HCT116 (cell line): Measurements from ENCODE around the gene HEG1. TPM values are rescaled to one million over a fixed set of nuclear protein-coding genes. Genes with fewer than 3 reads are reported as not detected.

ENCODE experiments used
- CTCF ChIP-seq, 3 experiments: fragments of 200-600 bp in 1 of 3; sonication (generic) in 1 of 3; IDR thresholded peaks in 2 of 3; conservative IDR thresholded peaks in 1 of 3; 2 replicates each; pipeline ENCODE4 v1.5.1; 2012 to 2017; ENCODE audit warnings: low read depth in 2 of 3, low read length in 2 of 3, antibody characterized with exemption in 1 of 3, borderline replicate concordance in 1 of 3, control low read depth in 1 of 3, mild to moderate bottlenecking in 1 of 3, mixed read lengths in 1 of 3, mixed run types in 1 of 3, moderate library complexity in 1 of 3; ENCODE audit not compliant: insufficient read depth in 1 of 3
- total RNA-seq: library from RNA; stranded (reverse); gene quantifications from one replicate; pipeline ENCODE4 v1.2.1, GENCODE V29; 2021; ENCODE audit not compliant: unreplicated experiment

The HEG1 gene
- total RNA-seq, 1 experiment from 2014 or later, result 2.6 TPM

DNA sequence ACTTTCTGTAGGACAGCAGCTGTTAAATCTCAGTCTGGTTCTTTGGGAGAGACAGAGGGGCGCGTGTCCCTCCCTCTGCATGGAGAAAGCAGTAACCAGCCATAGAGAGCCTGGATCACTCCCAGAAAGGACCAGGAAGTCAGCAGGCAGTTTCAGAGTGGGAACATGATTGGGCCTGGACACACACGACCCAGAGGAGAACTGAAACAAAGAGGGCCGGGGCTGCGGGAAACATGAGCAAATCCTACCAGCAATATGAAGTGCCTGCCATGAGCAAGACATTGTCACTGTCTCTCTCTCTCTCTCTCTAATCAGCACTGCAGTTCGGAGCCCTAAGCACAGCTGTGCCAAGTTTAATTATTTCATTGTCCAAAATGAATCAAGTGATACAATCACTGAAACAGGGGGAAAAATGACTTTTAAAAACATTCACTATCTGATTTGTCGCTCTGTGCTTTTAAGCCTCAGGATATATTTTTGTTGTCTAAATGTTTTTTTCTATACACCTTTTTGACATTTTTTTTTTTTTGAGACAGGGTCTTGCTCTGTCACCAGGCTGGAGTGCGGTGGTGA is 138.9 kb downstream of the HEG1 start (continued):
- TF ChIP-seq CTCF (IDR thresholded peaks at IDR 0.05 in 2 of 3, conservative IDR thresholded peaks at IDR 0.05 in 1 of 3; ENCODE audit: borderline replicate concordance in 1 of 3, insufficient read depth in 1 of 3, low read depth in 2 of 3, low read length in 2 of 3), result no peak

Other genes starting within 250 kb of the HEG1 start
- gene ITGB5, start 168.6 kb downstream of the HEG1 start, total RNA-seq, result 77.8 TPM
- 0.44 TPM for gene MUC13, start 121.2 kb downstream of the HEG1 start, total RNA-seq
- 19.9 TPM for gene SLC12A8, start 156.8 kb upstream of the HEG1 start, total RNA-seq